Activated naive CD4-positive, alpha-beta T cell treated with anti-CD3 and anti-CD28 coated beads, Interleukin-2, amount 50 U/mL, for 16 hours (primary cell): Measurements from ENCODE around the gene PSME3.
"Not testable (repeated sequence)": the region's sequence is repeated elsewhere in the genome, so short reads cannot be mapped to it uniquely, and the experiment has no call there.

Source experiments
- DNase-seq: peaks from one replicate; pipeline ENCODE4 v3.0.0-alpha.2; 2020

Gene PSME3

DNA sequence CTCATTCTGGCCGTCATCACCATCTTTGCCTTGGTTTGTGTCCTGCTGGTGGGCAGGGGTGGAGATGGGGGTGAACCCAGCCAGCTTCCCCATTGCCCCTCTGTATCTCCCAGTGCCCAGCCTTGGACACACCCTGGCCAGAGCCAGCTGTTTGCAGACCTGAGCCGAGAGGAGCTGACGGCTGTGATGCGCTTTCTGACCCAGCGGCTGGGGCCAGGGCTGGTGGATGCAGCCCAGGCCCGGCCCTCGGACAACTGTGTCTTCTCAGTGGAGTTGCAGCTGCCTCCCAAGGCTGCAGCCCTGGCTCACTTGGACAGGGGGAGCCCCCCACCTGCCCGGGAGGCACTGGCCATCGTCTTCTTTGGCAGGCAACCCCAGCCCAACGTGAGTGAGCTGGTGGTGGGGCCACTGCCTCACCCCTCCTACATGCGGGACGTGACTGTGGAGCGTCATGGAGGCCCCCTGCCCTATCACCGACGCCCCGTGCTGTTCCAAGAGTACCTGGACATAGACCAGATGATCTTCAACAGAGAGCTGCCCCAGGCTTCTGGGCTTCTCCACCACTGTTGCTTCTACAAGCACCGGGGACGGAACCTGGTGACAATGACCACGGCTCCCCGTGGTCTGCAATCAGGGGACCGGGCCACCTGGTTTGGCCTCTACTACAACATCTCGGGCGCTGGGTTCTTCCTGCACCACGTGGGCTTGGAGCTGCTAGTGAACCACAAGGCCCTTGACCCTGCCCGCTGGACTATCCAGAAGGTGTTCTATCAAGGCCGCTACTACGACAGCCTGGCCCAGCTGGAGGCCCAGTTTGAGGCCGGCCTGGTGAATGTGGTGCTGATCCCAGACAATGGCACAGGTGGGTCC is 18.4 kb downstream of the PSME3 start:
- DNase-seq = not testable (repeated sequence)

DNA sequence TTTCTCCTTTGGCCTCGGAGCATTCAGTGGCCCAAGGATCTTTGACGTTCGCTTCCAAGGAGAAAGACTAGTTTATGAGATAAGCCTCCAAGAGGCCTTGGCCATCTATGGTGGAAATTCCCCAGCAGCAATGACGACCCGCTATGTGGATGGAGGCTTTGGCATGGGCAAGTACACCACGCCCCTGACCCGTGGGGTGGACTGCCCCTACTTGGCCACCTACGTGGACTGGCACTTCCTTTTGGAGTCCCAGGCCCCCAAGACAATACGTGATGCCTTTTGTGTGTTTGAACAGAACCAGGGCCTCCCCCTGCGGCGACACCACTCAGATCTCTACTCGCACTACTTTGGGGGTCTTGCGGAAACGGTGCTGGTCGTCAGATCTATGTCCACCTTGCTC is 19.2 kb downstream of the PSME3 start:
- DNase-seq = no peak

DNA sequence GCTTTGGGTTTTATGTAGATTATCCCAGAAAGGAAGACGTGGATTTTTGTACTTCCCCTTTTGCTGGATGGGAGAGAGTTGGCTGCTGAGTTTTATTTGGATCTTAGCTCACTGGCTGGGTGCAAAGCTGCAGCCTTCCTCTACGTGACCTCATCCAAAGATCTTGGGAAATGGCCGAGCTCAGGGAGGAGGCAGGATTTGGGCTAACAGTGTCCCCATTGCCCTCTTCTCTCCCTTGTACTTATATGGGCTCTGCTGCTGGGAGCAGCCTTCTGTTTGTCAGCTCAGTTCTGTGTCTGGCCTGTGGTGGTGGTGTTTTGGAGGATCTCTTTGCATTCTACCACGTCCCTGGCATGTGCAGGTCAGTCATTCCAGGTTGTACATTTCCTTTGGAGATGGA is 19.8 kb downstream of the PSME3 start:
- no peak for DNase-seq

DNA sequence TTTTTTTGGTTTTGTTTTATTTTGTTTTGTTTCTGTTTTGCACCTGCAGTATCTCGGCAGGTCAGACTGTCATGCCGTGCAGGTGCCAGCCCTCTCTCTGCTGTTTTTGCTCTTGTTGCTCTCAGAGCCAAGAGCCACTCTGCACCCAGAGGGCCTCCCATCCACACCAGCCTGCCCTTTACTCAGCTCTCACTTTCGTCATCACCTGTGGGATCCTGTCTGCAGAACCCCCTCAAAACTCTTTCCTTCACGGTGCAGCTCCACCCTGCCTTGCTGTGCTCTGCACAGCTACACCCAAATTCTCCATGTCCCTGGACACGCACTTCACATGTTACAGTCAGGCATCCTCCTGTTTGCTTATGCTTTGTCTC is 20.4 kb downstream of the PSME3 start:
- DNase-seq = no peak

DNA sequence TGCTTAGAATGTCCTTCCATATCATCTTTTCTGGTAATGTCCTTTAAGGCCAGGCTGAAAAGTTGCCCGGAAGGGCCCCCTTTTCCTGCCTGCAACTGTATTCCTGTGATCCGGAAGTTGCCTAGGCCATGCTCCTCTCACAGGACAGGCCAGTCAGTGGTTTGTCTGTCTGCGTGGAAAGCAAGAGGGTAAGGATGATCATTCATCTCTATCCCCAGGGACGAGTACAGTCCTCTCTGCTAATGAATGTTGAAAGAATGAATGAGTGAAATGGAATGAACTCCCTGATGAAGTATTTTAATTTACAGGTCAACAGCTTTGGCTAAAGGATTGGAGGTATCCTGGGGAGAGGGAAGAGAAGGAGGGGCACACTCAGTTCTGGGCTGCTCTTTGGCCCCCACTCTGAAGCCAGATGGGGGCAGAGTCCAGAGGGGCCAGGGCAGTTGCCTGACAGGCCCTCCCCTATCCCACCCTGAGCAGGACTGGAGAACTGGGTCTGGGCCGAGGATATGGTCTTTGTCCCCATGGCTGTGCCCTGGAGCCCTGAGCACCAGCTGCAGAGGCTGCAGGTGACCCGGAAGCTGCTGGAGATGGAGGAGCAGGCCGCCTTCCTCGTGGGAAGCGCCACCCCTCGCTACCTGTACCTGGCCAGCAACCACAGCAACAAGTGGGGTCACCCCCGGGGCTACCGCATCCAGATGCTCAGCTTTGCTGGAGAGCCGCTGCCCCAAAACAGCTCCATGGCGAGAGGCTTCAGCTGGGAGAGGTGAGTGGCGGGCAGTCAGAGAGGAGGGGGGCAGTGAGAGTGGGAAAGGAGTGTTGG is 21.0 kb downstream of the PSME3 start:
- no peak for DNase-seq

DNA sequence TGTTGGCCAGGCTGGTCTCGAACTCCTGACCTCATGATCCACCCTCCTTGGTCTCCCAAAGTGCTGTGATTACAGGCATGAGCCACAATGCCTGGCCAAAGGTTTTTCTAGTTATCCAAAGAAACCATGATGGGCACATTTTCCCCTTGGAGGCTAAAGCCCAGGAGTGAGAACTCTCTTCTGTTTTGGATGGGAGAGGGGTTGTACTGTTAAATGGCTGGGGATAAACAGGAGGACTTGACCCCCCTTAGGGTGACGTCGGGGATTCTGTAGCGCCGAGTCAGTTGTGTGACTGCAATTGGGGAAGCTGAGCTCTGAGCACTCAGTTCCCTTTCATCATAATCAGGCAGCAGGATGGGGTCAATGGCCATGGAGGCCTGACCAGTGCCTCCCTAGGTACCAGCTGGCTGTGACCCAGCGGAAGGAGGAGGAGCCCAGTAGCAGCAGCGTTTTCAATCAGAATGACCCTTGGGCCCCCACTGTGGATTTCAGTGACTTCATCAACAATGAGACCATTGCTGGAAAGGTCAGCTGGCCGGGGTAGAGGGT is 21.9 kb downstream of the PSME3 start:
- no peak for DNase-seq

DNA sequence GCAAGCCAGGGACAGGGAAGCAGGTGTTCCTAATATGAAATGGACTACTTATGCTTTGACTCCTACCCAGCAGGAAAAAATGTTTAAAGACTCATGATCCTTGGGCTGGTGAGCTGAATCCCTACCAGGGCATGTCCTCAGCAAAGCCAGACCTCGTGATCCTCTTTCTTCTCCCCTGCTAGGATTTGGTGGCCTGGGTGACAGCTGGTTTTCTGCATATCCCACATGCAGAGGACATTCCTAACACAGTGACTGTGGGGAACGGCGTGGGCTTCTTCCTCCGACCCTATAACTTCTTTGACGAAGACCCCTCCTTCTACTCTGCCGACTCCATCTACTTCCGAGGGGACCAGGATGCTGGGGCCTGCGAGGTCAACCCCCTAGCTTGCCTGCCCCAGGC is 22.9 kb downstream of the PSME3 start:
- not testable (repeated sequence) for DNase-seq

DNA sequence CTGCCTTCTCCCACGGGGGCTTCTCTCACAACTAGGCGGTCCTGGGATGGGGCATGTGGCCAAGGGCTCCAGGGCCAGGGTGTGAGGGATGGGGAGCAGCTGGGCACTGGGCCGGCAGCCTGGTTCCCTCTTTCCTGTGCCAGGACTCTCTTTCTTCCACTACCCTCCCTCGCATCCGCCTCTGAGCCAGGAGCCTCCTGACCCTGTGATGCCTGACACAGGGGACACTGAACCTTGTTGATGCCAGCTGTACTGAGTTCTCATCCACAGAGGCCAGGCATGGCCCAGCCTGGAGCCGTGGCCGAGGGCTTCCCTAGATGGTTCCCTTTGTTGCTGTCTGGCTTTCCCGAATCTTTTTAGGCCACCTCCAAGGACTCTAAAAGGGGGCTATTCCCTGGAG is 23.3 kb downstream of the PSME3 start:
- DNase-seq = not testable (repeated sequence)

DNA sequence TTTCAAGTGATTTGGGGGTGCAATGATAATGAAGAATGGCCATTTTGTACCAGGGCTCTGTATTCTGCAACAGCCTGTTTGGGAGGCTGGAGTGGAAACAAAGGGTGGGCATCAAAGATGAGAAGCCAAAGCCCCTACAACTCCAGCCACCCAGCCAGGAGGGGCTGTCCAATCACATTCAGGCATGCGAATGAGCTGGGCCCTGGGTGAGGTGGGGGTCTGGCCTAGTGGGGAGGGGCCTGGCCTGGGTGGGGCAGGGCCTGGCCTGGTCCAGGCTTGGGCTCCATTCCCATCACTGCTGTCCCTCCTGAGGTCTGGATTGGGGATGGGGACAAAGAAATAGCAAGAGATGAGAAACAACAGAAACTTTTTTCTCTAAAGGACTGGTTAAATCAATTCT is 24.2 kb downstream of the PSME3 start:
- DNase-seq = no peak

DNA sequence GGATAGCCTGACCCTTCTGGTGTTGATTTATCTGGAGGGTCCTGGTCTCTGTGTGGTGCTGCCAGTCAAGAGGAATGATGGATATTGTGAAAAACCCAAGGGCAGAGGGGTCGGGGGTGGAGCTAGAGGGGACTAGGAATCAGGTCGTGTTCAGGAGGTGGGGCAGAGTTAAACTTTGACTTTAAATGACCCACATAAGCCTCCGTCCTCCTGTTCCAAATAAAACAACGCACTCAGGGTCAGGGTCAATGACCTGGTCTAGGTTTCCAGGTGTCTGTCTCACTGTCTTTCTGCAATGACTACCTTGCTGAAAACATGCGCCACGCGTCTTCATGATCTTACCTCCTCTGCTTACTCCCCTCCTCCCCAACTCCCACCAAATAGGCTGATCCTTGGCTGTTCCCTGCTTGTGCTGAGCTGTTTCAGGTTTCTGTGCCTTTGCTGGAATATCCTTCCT is 32.5 kb downstream of the PSME3 start:
- DNase-seq = no peak

DNA sequence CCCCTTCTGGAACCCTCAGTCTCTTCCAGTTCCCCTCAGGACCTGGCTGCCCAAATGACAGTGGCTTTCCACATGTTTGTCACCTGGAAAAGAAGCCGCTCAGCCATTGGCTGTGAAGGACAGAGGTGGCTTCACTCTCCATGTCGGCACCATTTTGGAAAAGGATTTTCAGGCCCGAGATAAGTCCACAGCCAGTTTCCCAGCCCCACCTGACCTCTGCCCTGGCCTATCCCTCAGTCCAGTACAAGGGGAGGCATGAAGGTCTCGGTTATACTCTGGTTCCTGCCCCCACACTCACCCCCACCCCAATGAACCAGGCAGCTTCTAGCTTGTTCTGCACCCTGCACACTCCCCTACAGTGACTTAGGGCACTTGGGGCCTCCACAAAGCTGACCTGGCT is 33.0 kb downstream of the PSME3 start:
- no peak for DNase-seq

DNA sequence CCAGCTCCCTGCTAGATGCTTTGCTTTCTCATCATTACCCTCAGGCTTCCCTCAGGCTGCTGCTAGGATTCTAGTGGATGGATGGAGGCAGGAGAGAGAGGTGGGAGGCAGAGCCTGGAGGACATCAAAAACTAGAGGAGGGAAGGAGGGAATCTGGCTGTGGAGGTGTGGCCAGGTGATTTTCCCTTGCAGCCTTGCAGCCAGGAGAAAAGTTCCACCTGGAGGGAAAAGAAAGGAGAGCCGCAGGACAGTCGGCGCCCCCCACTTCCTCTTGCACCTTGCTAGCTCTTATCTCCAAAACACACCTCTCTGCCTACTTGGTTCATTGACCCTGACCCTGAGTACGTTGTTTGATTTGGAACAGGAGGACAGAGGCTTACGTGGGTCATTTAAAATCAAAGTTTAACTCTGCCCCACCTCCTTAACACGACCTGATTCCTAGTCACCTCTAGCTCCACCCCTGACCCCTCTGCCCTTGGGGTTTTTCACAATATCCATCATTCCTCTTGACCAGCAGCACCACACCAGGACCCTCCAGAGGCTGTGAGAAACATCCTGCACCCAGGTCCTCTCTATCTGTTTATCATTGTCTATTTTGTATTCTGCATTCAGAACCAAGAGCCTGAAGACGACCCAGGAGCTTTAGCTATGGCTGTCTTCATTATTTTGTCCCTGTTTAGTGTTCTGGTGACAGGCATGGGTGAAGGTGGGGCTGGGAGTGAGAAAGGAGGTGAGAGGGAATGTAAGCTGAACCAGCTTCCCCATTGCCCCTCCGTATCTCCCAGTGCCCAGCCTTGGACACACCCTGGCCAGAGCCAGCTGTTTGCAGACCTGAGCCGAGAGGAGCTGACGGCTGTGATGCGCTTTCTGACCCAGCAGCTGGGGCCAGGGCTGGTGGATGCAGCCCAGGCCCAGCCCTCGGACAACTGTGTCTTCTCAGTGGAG is 33.7 kb downstream of the PSME3 start:
- DNase-seq = no peak

DNA sequence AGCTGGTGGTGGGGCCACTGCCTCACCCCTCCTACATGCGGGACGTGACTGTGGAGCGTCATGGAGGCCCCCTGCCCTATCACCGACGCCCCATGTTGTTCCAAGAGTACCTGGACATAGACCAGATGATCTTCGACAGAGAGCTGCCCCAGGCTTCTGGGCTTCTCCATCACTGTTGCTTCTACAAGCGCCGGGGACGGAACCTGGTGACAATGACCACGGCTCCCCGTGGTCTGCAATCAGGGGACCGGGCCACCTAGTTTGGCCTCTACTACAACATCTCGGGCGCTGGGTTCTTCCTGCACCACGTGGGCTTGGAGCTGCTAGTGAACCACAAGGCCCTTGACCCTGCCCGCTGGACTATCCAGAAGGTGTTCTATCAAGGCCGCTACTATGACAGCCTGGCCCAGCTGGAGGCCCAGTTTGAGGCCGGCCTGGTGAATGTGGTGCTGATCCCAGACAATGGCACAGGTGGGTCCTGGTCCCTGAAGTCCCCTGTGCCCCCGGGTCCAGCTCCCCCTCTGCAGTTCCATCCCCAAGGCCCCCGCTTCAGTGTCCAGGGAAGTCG is 34.6 kb downstream of the PSME3 start:
- not testable (repeated sequence) for DNase-seq

DNA sequence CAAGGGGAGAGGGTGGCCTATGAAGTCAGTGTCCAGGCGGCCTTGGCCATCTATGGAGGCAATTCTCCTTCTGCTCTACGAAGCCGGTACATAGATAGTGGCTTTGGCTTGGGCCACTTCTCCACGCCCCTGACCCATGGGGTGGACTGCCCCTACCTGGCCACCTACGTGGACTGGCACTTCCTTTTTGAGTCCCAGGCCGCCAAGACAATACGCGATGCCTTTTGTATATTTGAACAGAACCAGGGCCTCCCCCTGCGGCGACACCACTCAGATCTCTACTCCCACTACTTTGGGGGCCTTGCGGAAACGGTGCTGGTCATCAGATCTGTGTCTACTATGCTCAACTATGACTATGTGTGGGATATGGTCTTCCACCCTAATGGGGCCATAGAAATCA is 35.1 kb downstream of the PSME3 start:
- no peak for DNase-seq

DNA sequence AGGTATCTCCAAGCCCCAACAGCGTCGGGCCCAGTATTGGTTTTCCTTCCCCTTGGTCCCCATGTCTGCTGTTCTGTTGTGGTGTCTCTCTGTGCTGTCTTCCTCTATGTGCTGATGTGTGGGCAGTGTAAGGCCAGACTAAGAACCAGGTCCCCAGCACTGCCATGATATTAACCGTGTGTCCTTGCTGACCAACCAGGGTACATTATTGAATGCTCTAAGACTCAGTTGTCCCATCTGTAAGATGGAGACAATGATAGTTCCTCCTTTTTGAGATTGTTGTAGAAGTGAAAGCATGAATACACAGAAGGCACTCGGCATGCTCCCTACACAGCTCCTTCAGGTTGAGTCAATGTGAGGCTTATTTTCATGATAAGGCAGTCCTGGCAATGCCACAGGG is 38.5 kb downstream of the PSME3 start:
- no peak for DNase-seq

DNA sequence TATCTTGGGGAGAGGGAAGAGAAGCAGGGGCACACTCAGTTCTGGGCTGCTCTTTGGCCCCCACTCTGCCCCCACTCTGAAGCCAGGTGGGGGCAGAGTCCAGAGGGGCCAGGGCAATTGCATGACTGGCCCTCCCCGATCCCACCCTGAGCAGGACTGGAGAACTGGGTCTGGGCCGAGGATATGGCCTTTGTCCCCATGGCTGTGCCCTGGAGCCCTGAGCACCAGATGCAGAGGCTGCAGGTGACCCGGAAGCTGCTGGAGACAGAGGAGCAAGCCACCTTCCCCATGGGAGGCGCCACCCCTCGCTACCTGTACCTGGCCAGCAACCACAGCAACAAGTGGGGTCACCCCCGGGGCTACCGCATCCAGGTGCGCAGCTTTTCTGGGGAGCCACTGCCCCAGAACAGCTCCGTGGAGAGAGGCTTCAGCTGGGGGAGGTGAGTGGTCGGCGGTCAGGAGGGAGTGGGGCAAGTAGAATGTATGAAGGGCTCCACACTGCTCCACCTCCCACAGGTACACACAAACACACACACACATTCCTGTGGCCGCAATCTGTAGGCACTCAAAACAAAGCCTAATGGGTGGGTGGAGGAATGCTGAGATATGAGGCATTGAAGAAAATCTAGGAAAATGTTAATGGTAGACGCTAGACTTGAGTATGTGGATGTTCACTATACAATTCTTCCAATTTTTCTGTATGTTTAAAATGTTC is 39.2 kb downstream of the PSME3 start:
- DNase-seq = no peak

DNA sequence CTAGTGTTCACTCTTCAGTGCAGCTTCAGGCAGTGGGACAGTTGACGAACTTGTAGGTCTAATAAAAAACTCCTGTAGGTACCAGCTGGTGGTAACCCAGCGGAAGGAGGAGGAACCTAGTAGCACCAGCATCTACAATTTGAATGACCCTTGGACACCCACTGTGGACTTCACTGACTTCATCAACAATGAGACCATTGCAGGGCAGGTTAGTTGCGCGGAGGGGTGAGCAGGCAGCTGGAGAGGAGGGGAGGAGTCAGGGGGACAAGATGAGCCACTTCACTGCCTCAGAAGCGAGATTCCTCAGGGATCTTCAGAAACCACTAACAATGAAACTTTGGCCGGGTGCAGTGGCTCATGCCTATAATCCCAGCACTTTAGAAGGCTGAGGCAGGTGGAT is 40.1 kb downstream of the PSME3 start:
- no peak for DNase-seq

DNA sequence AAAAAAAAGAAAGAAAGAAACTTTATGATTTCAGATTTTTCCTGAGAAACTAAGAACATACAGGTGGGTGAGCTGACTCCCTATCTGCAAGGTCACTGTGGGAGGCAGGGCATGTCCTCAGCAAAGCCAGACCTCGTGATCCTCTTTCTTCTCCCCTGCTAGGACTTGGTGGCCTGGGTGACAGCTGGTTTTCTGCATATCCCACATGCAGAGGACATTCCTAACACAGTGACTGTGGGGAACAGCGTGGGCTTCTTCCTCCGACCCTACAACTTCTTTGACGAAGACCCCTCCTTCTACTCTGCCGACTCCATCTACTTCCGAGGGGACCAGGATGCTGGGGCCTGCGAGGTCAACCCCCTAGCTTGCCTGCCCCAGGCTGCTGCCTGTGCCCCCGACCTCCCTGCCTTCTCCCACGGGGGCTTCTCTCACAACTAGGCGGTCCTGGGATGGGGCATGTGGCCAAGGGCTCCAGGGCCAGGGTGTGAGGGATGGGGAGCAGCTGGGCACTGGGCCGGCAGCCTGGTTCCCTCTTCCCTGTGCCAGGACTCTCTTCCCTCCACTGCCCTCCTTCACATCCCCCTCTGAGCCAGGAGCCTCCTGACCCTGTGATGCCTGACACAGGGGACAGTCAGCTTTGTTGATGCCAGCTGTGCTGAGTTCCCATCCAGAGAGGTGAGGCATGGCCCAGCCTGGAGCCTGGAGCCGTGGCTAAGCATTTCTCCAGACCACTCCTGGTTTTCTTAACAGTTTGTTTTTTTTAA is 40.9 kb downstream of the PSME3 start:
- not testable (repeated sequence) for DNase-seq

DNA sequence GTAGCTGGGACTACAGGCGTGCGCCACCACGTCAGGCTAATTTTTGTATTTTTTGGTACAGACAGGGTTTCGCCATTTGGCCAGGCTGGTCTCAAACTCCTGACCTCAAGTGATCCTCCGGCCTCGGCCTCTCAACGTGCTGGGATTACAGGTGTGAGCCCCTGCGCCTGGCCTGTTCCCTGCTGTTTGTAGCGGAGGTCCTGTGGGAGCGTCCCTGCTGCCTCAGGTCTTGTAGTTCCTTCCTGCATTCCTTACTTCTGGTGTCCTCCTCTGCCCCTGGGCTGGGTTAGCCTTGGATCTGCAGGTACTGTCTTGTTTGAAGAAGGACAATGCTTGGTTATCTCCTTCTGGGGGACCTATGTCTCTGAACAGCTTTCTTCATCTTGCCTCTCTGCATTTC is 43.8 kb downstream of the PSME3 start:
- DNase-seq = no peak

DNA sequence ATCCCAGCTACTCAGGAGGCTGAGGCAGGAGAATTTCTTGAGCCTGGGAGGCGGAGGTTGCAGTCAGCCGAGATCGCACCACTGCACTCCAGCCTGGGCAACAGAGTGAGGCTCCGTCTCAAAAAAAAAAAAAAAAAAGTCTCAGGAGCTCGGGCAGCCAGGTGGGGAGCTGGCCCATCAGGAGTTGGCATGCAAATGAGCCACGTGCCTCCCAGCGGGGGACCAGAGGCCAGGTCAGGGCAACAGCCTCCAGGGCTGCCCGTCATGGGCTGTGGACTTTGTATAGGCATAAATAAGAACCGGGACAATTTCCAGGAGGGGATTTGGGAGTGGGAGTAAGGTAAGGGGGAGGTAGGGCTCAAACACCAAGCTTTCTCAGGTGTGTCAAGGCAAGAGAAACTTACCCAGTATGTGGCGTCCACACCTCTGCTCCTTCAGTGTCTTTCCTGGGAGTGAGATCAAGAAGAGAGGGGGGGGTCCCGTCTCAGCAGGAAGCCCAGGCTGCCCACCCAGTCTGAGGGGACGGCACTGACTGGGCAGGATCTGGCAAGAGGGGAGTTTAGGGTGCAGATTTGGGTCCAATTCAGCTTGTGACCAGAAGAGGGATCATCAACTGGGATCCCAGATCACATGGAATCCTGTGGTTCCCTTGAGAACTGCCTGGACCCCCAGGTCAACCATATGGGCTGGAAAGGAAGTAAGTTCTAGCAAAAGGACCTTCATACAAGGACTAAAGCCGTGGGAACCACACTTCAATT is 45.1 kb downstream of the PSME3 start:
- no peak for DNase-seq
